Activated CD8-positive, alpha-beta memory T cell treated with anti-CD3 and anti-CD28 coated beads, Interleukin-2, amount 50 U/mL, for 48 hours (primary cell): ENCODE data around the gene SAP30.

Experiments used
- DNase-seq: peaks from one replicate; pipeline ENCODE4 v3.0.0-alpha.2; 2020

The SAP30 gene

DNA sequence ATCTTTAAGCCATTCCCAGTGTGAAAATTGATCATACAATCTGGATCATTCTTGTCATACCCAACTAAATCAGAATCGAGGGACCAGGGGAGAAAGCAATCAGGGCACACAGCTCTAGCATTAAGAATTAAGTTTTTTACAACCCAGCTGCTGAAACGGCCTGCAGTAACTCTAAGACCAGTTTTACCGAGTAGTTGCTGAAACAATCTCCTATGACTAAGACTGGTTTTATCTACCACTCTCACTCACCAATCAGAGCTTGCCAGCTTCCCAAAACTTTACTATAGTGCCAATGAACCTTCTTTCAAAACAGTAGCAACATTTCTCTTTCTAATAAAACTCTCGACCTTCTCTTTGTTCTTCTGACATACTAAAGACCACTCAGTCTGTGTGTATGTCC, 2.8 kb upstream of the SAP30 start:
- DNase-seq, result no peak

DNA sequence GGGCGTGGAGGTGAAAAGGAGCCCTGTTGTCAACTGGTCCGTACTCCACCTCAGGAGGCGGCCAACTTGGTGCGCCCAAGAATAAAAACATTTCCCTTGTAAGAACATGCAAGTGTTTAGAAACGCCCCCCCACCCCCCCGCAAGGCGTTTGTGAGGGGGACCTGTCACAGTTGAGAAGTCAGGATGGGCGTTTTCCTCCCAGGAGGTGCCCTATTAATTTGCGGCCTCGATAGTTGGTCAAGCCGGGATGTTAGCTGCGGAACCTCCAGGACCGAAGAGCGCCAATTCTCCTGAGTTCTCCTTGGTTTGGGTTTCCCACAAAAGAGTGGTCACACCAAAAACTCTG, 651 bp upstream of the SAP30 start:
- DNase-seq, result peak; percentile 74

DNA sequence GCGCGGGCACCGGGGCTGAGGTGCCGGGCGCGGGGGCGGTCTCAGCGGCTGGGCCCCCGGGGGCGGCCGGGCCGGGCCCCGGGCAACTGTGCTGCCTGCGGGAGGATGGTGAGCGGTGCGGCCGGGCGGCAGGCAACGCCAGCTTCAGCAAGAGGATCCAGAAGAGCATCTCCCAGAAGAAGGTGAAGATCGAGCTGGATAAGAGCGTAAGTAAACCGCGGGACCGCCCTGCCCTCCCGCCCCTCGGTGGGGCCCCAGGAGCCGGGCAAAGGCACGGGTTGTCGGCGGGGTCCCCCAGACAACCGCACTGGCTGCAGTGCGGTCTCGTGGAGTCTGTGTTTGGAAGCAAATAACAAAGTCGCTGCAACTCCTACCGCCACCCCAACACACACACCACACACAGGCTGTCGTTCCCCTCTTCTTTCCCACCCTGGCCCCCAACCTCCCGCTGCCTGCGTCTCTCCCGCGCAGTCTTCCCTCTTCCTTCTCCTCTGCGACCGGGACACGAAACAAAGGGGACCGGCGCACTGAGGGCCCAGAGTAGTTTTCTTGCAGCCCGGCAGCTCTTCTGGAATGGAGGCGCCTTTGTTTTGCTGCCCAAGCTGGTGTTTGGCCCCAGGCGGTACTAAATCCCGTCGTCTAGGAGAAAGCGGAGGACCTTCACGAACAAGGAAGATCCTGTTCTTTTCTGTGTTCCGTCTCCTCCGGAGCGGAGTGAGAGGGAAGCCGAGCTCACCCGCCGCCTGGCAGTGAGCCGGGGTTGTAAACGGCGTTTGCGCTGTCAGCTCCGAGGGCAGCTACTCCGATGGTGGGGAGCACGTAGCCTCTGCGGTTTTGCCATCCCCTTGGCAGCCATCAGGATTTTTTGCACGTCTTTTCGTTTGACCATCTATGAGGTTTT, 788 bp downstream of the SAP30 start:
- DNase-seq, result peak; percentile 66

GRCh38 chr4:173374588-173374987, 3.8 kb downstream of the SAP30 start:
- no peak for DNase-seq

- no peak for DNase-seq
These were observed 9.2 kb downstream of the SAP30 start for GRCh38 chr4:173379929-173380328.

GRCh38 chr4:173380987-173381386, 10.2 kb downstream of the SAP30 start:
- DNase-seq, result no peak

- DNase-seq, result no peak
These were observed 10.9 kb downstream of the SAP30 start for GRCh38 chr4:173381610-173382009.

DNA sequence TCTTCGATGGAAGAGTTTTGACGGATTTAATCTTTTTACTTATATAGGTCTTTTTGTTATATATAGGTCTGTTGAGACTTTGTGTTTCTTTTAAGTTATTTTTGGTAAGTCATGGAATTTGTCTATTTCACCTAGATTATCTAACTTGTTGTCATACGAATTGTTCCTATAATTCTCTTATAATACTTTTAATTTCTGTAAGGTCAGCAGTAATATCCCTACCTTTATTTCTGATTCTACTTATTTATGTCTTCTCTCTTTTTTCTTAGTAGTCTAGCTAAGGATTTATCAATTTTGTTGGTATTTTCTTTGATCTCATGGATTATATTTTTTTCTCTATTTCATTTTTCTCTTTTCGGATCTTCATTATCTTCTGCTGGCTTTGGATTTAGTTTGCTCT, 11.6 kb downstream of the SAP30 start:
- DNase-seq, result no peak

GRCh38 chr4:173386751-173387150, 16.0 kb downstream of the SAP30 start:
- DNase-seq, result no peak

DNA sequence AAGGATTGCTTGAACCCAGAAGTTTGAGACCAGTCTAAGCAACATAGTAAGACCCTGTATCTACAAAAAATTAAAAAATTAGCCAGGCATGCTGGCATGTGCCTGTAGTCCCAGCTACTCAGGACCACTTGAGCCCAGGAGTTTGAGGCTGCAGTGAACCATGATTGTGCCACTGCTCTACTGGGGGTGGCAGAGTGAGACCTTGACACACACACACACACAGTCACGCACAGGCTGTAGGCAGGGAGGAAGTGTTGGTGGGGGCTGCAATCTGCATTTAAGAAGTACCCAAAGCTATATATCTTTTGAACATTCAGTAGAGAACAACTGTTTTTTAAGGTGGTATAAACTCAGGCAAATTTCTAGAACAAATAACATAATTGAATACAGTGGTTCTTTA, 20.9 kb downstream of the SAP30 start:
- no peak for DNase-seq

- DNase-seq, result no peak
These were observed 26.9 kb downstream of the SAP30 start for GRCh38 chr4:173397604-173398003.

DNA sequence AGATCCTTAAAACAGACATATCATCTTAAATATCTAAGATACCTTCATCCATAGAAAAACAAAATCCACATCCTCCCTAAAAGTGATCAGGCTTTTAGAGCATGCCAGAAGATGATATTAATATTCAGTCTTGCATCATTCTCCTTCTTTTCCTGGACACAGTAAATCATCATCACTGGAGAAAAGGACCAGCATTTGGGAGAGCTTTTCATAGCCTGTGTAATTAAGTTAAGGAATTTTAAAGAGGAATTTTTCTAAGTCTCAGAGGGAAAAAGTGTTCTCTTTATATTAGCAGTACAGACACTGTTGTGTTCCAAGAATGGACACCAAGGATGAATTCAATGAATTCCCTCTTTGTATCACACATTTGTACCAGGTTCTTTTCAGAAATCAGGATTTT, 27.5 kb downstream of the SAP30 start:
- DNase-seq, result no peak

DNA sequence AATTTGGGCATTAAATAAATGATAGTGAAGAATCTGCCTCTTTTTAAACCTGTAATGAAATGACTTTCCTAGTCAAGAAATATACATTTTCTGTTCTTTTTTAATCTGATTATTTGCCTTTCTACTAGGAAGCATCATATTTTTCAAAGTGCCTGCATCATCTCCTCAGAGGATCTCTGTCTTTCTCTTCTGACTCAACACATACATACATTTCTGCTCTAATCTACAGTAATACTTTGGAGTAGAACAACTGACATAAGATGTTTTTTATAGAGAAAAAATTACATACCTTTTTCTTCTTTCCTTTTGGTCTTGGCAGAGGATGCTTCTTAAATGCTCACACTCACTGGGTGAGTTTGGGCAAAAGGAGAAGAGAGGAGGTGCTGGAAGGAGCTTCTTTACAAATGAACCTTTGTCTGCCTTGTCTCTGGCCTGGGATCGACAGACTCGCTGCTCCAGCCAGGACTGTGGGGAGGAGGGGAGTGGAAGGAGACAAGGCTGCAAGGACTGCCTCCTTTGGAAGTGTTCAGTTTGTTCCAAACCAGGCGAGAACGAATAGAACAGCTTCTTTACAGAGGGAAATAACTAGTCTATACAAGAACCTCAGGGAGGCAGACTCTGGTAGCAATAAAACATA, 28.1 kb downstream of the SAP30 start, which contains the start of gene SCRG1:
SCRG1 (minus strand) TSS at position 338 of the 637 bp plus-strand sequence. CDS start 7,702 bp downstream, outside the sequence.
- DNase-seq, result no peak

- no peak for DNase-seq
These were observed 30.3 kb downstream of the SAP30 start for GRCh38 chr4:173401063-173401462.

- no peak for DNase-seq
These were observed 32.3 kb downstream of the SAP30 start for GRCh38 chr4:173403051-173403450.

- no peak for DNase-seq
These were observed 33.6 kb downstream of the SAP30 start for GRCh38 chr4:173404296-173404865.

GRCh38 chr4:173405840-173406606, 35.3 kb downstream of the SAP30 start:
- DNase-seq, result no peak

DNA sequence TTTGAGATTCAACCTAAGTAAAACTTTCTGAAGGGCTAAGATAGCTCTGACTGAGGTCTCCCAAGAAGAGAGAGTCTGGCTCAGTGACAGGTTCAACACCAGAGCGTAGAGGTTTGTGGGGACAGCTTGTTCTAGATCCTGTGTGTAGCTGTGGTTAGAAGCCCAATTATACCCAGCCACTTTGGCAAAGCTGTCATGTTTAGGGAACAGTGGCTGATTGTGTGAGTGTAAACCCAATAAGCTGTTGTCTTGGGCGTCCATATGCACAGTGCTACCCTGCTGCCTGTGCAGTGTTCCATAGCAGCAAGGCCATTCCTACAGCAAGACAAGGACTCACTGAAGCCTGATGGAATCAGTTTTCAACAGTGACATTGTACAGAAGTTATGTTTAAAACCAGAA, 39.3 kb downstream of the SAP30 start:
- DNase-seq, result no peak

GRCh38 chr4:173411106-173411693, 40.4 kb downstream of the SAP30 start:
- DNase-seq, result no peak

DNA sequence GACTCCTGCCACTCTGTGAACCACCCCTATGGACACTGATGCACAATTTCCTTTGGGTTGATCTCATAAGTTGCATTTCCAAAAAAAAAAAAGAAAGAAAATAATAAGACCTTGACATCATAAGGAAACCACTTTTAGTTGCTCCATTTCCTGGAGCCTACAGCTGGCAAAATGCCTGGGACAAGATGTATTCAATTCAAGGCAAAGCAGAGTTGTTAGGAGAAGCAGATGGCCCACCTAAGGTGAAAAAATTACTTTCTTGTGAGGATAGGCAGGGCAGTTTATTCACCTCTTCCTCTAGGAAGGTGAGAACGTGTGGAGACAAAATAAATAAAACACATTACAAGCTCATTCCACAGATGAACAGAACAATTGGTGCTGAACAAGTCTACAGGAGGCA, 42.3 kb downstream of the SAP30 start:
- DNase-seq, result no peak

DNA sequence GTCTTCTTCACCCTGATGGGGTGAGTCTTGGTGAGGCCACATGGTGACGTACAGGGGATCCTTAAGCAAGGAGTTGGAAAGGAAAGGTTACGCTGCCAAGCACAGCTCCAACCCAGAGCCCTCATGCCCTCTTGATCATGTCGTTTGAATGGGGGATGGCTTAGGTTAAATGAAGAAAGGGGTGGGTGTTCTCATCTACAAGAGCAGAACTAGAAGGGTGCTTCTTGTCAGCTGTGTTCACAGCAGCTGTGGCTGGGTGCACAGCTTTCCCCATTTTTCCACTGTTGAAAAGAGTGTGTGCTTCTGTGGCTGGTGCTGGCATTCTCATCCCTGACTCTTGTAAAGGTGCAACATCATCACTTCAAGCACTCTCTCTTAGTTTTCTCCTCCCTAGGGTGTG, 43.7 kb downstream of the SAP30 start:
- no peak for DNase-seq

DNA sequence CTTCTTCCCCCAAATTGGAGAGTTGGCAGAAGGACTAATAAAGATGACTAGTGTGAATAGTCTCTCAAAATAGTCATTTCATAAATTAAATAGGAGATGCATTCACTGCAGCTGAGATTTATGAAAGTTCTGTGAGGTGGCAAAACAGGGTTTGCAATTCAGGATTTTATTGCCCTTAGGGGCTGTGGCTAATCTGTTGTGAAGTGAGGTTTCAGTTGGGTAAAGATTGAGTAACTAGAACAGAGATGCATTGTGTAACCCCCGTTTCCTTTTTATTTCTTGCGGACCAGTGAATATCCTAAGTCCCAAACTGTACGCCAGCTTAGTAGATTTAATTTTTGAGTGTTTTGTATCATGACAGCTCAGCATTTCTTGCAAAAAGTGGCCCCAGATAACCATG, 44.3 kb downstream of the SAP30 start:
- no peak for DNase-seq
